Right lung (tissue), 5 donors: ENCODE results near the gene OR2T29. TPM values are rescaled to one million over a fixed set of nuclear protein-coding genes. Genes with fewer than 3 reads are reported as not detected.
"Not testable (repeated sequence)": the region's sequence is repeated elsewhere in the genome, so short reads cannot be mapped to it uniquely, and the experiment has no call there.

Experiments used
- DNase-seq, 2 donors: peaks; one replicate each; pipeline ENCODE4 v3.0.0-alpha.2; 2013
- polyA plus RNA-seq, 5 donors: library from polyadenylated mRNA; unstranded; fragments of 120-200 nt; gene quantifications; one replicate each; pipeline versions ENCODE4 v1.2.1 to v1.2.3, GENCODE V29; 2013; ENCODE audit warnings: inconsistent platforms in 1 of 5, low replicate concordance in 1 of 5; ENCODE audit not compliant: insufficient read length in 5 of 5, insufficient read depth in 1 of 5

OR2T29 gene
- polyA plus RNA-seq, 5 donors = not detected

DNA sequence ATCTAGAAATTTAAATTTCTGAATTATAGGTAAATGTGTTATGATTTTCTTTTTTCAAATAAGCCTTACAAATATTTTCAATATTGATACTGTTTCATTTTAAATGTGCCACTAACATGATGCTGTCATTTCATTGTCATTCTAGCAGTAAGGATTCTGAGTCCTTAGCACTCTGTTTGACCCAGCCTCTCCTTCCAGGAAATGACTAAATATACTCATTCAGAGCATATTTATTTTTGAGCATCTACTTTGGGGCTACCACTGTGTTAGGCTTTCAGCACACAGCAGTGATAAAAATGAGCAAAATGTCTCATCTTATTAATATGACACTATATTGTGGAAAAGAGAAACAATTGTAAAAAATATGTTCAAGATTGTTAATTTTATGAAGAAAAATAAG, 52.4 kb downstream of the OR2T29 start:
- DNase-seq = not testable (repeated sequence)

DNA sequence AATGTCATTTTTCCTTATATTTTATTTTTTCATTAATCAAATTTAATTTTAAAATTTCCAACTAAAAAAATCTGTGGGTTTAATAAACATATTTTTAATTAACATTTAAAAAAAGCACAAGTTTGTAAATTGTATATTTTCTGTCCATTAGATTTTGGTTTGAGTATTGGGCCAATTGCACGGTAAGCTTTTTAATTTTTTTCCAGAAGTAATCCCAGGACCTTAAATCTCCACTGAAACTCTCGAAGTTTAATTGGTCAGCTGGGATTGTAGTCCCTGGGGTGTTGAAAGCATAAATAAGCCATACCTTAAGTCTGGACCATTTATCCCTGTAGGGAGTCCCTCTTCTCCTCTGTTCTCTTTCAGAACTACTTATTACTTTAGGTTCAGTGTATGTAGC, 54.8 kb downstream of the OR2T29 start, which contains the start of gene OR2G6:
Gene OR2G6 (plus strand): TSS at position 301 of the 400 bp plus-strand sequence. CDS start 13,574 bp downstream, outside the sequence.
- not testable (repeated sequence) for DNase-seq

Other genes starting within 250 kb of the OR2T29 start
- gene OR2M7, start 238.2 kb downstream of the OR2T29 start, polyA plus RNA-seq = not detected
- gene OR14C36, start 214.0 kb downstream of the OR2T29 start, polyA plus RNA-seq = not detected
- gene OR2T4, start 201.1 kb downstream of the OR2T29 start, polyA plus RNA-seq = not detected
- not detected for gene OR2T6, start 187.0 kb downstream of the OR2T29 start, polyA plus RNA-seq
- gene OR2T1, start 159.7 kb downstream of the OR2T29 start, polyA plus RNA-seq = not detected
- not detected for gene OR2T2, start 117.1 kb downstream of the OR2T29 start, polyA plus RNA-seq
- not detected for gene OR2T3, start 89.4 kb downstream of the OR2T29 start, polyA plus RNA-seq
- gene OR2T5, start 74.2 kb downstream of the OR2T29 start, polyA plus RNA-seq = not detected
- under 1 TPM in 4 of 5 donors, not detected in 1; 0.03 to 0.08 (median 0.04) TPM for gene OR2G6, start 54.7 kb downstream of the OR2T29 start, polyA plus RNA-seq
- not detected for gene OR2T34, start 12.0 kb upstream of the OR2T29 start, polyA plus RNA-seq
- not detected for gene OR2T10, start 34.9 kb upstream of the OR2T29 start, polyA plus RNA-seq
- not detected for gene OR2T11, start 72.3 kb upstream of the OR2T29 start, polyA plus RNA-seq
- not detected for gene OR2T35, start 82.5 kb upstream of the OR2T29 start, polyA plus RNA-seq
- not detected for gene OR2T27, start 92.8 kb upstream of the OR2T29 start, polyA plus RNA-seq
- gene OR14I1, start 140.0 kb upstream of the OR2T29 start, polyA plus RNA-seq = not detected
- not detected for gene LYPD8, start 193.0 kb upstream of the OR2T29 start, polyA plus RNA-seq